Neural cell (in vitro differentiated cells): ENCODE results near the gene SPTA1.

Experiments
- EZH2 ChIP-seq: fragments of 200-600, 300-800 bp; shearing (Covaris generic), sonication (generic); IDR thresholded peaks from 2 replicates; pipeline ENCODE4 v1.6.1; 2014; ENCODE audit warnings: antibody characterized with exemption, low read length, borderline replicate concordance, mild to moderate bottlenecking; ENCODE audit not compliant: insufficient read depth, poor library complexity, severe bottlenecking
- POLR2AphosphoS5 ChIP-seq: IDR thresholded peaks from 2 replicates; pipeline ENCODE4 v1.6.1; 2012
- TAF1 ChIP-seq: IDR thresholded peaks from 2 replicates; pipeline ENCODE4 v1.6.1; 2012; ENCODE audit warnings: low read depth
- TF ChIP-seq, protein P1 (sequence below): fragments of 450-650 bp; IDR thresholded peaks from 2 replicates; pipeline ENCODE4 v1.5.1; 2014; ENCODE audit warnings: antibody characterized with exemption, mild to moderate bottlenecking, moderate library complexity; ENCODE audit not compliant: poor library complexity, severe bottlenecking

- TF ChIP-seq, protein P1, sequence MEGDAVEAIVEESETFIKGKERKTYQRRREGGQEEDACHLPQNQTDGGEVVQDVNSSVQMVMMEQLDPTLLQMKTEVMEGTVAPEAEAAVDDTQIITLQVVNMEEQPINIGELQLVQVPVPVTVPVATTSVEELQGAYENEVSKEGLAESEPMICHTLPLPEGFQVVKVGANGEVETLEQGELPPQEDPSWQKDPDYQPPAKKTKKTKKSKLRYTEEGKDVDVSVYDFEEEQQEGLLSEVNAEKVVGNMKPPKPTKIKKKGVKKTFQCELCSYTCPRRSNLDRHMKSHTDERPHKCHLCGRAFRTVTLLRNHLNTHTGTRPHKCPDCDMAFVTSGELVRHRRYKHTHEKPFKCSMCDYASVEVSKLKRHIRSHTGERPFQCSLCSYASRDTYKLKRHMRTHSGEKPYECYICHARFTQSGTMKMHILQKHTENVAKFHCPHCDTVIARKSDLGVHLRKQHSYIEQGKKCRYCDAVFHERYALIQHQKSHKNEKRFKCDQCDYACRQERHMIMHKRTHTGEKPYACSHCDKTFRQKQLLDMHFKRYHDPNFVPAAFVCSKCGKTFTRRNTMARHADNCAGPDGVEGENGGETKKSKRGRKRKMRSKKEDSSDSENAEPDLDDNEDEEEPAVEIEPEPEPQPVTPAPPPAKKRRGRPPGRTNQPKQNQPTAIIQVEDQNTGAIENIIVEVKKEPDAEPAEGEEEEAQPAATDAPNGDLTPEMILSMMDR: no peak
- TF ChIP-seq EZH2: no peak
- no peak for TF ChIP-seq POLR2AphosphoS5
- no peak for TF ChIP-seq TAF1
Measured at GRCh38 chr1:158570480-158570879, 116.0 kb downstream of the SPTA1 start, which contains the start of gene OR6P1.
